Coronary artery (tissue), 2 donors: ENCODE measurements around the gene GPRC5B.
A peak's percentile ranks its signal among the peaks of the same experiment; 100 is the strongest.

Source experiments
- DNase-seq: peaks from one replicate; pipeline ENCODE4 v3.0.0-alpha.2; 2017; ENCODE audit warnings: low spot score
- H3K27ac ChIP-seq, 2 donors: fragments of 200-600 bp; sonication (generic); one replicate each; pipeline ENCODE4 v1.5.1; 2016 to 2019
- H3K4me3 ChIP-seq: fragments of 200-600 bp; sonication (generic); 2 replicates; pipeline ENCODE4 v1.5.1; 2016; ENCODE audit warnings: mild to moderate bottlenecking, moderate library complexity
- CTCF ChIP-seq: fragments of 200-600 bp; sonication (generic); IDR thresholded peaks from one replicate; pipeline ENCODE4 v1.5.1; 2019; ENCODE audit warnings: antibody characterized with exemption

Gene GPRC5B

DNA sequence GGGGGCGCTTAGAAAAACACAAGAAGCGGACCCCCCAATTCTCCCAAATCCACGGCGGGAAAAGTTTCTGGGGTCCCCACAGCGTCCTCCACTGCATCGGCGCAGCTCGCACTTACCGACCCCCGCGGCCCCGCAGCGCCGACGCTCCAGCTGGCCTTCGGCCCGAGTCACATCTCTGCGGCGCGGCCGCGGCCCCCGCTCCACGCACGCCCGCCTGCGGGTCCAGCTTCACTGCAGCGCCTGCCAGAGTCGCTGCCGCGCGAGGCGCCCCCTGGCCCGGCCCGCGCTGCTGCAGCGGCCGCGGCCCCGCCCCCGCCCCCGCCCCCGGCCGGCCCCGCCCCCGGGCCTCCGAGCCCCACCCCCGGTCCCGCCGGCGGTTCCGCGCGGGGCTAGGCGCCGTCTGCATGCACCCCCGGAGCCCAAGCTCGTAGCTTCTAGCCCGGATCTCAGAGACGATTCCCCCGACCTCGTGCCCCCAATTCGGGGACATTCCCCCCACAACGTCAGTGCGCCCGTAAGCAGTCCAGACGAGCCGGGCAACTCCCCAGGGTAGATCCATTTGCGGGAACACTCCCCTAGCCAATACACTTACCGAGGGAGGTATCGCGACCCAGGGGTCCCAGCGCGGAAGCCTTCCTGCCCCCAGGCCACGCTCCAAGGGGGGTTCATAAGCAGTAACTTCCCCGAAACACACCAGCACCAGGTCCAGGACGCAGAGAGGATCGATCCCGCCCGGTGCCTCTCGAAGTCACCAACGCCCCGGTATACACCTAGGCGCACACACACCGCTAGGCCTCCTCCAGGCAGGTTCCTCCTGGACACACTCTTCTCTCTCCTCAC lies at the start of gene GPRC5B:
GPRC5B (minus strand) TSS at position 238 of the 840 bp plus-strand sequence. CDS start 12,003 bp downstream, outside the sequence.
- peak within 1 kb of the TSS; percentile 71 for H3K4me3 ChIP-seq
- no peak for DNase-seq
- H3K27ac ChIP-seq, result peak within 1 kb of the TSS; percentile 6 to 20
- no peak for TF ChIP-seq CTCF

GRCh38 chr16:19933740-19934139 lies 49.1 kb upstream of the GPRC5B start:
- H3K27ac ChIP-seq, result no peak overlapping the region
- H3K4me3 ChIP-seq, result no peak overlapping the region
- no peak for DNase-seq
- no peak for TF ChIP-seq CTCF

GRCh38 chr16:19929062-19929511 lies 44.4 kb upstream of the GPRC5B start:
- DNase-seq, result no peak
- Histone ChIP-seq H3K4me3 (no peak overlapping the region), H3K27ac (no peak overlapping the region)
- no peak for TF ChIP-seq CTCF

GRCh38 chr16:19928432-19928831 lies 43.8 kb upstream of the GPRC5B start:
- Histone ChIP-seq H3K4me3 (no peak overlapping the region), H3K27ac (no peak overlapping the region)
- no peak for DNase-seq
- no peak for TF ChIP-seq CTCF

DNA sequence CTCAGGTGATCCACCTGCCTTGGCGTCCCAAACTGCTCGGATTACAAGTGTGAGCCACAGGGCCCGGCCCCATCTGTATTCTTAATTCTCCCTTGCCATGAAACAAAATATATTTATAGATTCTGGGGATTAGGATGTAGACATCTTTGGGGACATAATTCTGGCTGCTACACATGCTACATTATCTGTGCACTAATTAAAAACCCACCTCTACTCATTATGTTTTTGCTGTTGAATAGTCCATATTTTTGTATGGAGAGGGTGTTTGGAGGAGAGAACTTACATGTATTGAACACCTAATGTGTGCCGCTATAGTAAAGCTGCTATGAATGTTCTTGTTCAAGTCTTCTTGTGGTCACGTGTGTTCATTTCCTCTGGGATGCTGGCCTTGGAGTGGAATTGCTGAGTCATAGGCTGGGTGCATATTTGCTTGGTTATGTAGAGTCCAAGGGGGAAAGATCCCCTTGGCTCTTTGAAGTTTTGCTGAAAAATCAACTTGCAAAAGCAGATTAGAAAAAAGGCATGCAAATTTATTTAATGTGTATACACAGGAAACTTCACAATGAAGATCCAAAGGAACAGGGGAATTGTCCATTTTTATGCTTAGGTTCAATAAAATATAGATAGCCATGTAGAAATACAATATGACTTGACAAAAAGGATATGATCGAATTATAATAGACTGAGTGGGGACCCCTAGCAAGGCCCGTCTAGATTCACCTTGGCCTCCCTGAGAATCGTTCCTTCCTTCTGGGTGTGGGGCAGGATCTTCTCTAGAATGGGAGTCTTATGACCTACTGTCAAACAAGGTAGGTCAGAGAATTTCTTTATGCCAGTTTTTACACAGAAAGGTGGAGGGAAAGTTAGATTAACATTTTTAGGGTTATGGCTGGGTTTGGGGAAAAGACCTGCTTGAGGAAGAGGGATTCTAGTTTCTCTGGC lies 42.1 kb upstream of the GPRC5B start:
- Histone ChIP-seq H3K4me3 (no peak overlapping the region), H3K27ac (no peak overlapping the region)
- TF ChIP-seq CTCF, result no peak
- DNase-seq, result no peak

DNA sequence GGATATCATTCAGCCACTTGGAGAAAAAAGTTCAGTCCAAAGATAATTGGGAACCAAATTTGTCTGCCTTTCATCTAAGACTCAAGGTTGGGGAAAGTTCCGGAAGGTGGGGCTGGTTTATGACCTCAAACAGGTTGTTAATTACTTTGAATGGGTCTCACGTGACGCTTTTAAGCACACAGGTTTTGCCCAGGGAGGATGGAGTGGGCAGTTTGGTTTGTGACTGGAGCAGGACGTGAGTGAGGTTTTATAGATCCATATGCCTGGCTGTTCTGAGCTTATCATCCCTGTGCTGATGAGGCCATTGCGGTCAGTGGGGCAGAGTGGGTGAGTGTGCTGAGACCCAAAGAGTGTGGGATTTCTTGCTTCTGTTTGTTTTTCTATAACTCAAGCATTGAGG lies 38.7 kb upstream of the GPRC5B start:
- TF ChIP-seq CTCF, result no peak
- H3K4me3 ChIP-seq, result no peak overlapping the region
- no peak for DNase-seq
- no peak overlapping the region for H3K27ac ChIP-seq
